IMR-90 (cell line): Measurements from ENCODE around the gene MB21D2. TPM values are rescaled to one million over a fixed set of nuclear protein-coding genes. Genes with fewer than 3 reads are reported as not detected.

Experiments
- ATAC-seq: fragments of 200-7000 bp; cut with Tn5 transposase; 2 replicates; pipeline ENCODE4 v1.9.1; 2020; ENCODE audit warnings: low read depth, mild to moderate bottlenecking, moderate library complexity
- BruUV-seq: library from RNA; stranded (reverse); fragments of 400-500 nt; replicated peaks from 2 replicates; lab custom pipeline; 2021; lab: Mats Ljungman, UMichigan
- CTCF ChIA-PET: fragments of 300-600 bp; formaldehyde crosslinking; extraction: SDS; loops from one replicate; lab custom pipeline; 2021; ENCODE audit warnings: antibody characterized with exemption; lab: Yijun Ruan, JAX
- POLR2A ChIA-PET: fragments of 300-600 bp; sonication (Branson Sonifier 250); formaldehyde crosslinking; loops from one replicate; lab custom pipeline; 2022; ENCODE audit warnings: antibody characterized with exemption; ENCODE audit not compliant: unreplicated experiment; lab: Charles Lee
- DNase-seq: peaks from one replicate; pipeline ENCODE4 v3.0.0; 2013
- H2AFZ ChIP-seq: replicated peaks from 2 replicates; pipeline ENCODE3; 2013; ENCODE audit warnings: low read length, mild to moderate bottlenecking; ENCODE audit not compliant: poor library complexity
- H2AK5ac ChIP-seq: 2 replicates; pipeline ENCODE4 v1.6.1; 2013; ENCODE audit warnings: low read depth, low read length, inconsistent platforms
- H2AK9ac ChIP-seq: replicated peaks from 2 replicates; pipeline ENCODE3; 2013; ENCODE audit warnings: mild to moderate bottlenecking, low read depth, low read length, moderate library complexity; ENCODE audit not compliant: poor library complexity
- H2BK120ac ChIP-seq: 2 replicates; pipeline ENCODE4 v1.6.1; 2013; ENCODE audit warnings: low read depth, low read length, inconsistent platforms
- H2BK15ac ChIP-seq: 3 replicates; pipeline ENCODE4 v1.6.1; 2013; ENCODE audit warnings: low read depth, low read length, inconsistent platforms
- H2BK20ac ChIP-seq: 2 replicates; pipeline ENCODE4 v1.6.1; 2013; ENCODE audit warnings: low read depth, mild to moderate bottlenecking, inconsistent platforms, low read length, moderate library complexity
- H2BK5ac ChIP-seq: 2 replicates; pipeline ENCODE4 v1.6.1; 2013; ENCODE audit warnings: mild to moderate bottlenecking, low read depth, low read length, inconsistent platforms; ENCODE audit not compliant: poor library complexity, severe bottlenecking
- H3K14ac ChIP-seq: replicated peaks from 2 replicates; pipeline ENCODE4 v1.6.1; 2013; ENCODE audit warnings: low read depth, low read length, inconsistent platforms
- H3K18ac ChIP-seq: 2 replicates; pipeline ENCODE4 v1.6.1; 2013; ENCODE audit warnings: low read depth, low read length, control low read depth
- H3K23ac ChIP-seq: 2 replicates; pipeline ENCODE4 v1.6.1; 2013; ENCODE audit warnings: low read depth, low read length, inconsistent platforms
- H3K27ac ChIP-seq: 2 replicates; pipeline ENCODE4 v1.5.1; 2013; ENCODE audit warnings: mild to moderate bottlenecking, control low read depth, low read length; ENCODE audit not compliant: insufficient read depth
- H3K27me3 ChIP-seq: 2 replicates; pipeline ENCODE4 v1.6.1; 2013; ENCODE audit warnings: low read length; ENCODE audit not compliant: control insufficient read depth, insufficient read depth
- H3K36me3 ChIP-seq: 2 replicates; pipeline ENCODE4 v1.6.1; 2013; ENCODE audit warnings: low read length, mixed read lengths; ENCODE audit not compliant: control insufficient read depth, insufficient read depth
- H3K4ac ChIP-seq: 2 replicates; pipeline ENCODE4 v1.6.1; 2013; ENCODE audit warnings: low read depth, low read length, inconsistent platforms
- H3K4me1 ChIP-seq: 2 replicates; pipeline ENCODE4 v1.6.1; 2013; ENCODE audit warnings: low read length, mixed read lengths; ENCODE audit not compliant: control insufficient read depth, insufficient read depth
- H3K4me2 ChIP-seq: 2 replicates; pipeline ENCODE4 v1.6.1; 2013; ENCODE audit warnings: low read depth, mild to moderate bottlenecking, control low read depth, low read length, moderate library complexity
- H3K4me3 ChIP-seq: 2 replicates; pipeline ENCODE4 v1.5.1; 2013; ENCODE audit warnings: low read depth, mild to moderate bottlenecking, control low read depth, low read length, moderate library complexity; ENCODE audit not compliant: insufficient read depth
- H3K56ac ChIP-seq: 2 replicates; pipeline ENCODE4 v1.6.1; 2013; ENCODE audit warnings: low read length, inconsistent platforms; ENCODE audit not compliant: insufficient read depth; ENCODE audit errors: extremely low read depth
- H3K79me1 ChIP-seq, 2 experiments: 2 replicates each; pipeline ENCODE4 v1.6.1; 2013; ENCODE audit warnings: low read length in 2 of 2, inconsistent platforms in 1 of 2, low read depth in 1 of 2
- H3K9ac ChIP-seq: 2 replicates; pipeline ENCODE4 v1.6.1; 2013; ENCODE audit warnings: low read depth, low read length, control low read depth
- H3K9me1 ChIP-seq: 2 replicates; pipeline ENCODE4 v1.6.1; 2013; ENCODE audit warnings: low read length, inconsistent platforms; ENCODE audit not compliant: insufficient read depth
- H3K9me3 ChIP-seq: 2 replicates; pipeline ENCODE4 v1.6.1; 2013; ENCODE audit warnings: low read length; ENCODE audit not compliant: control insufficient read depth, insufficient read depth
- H4K20me1 ChIP-seq: 2 replicates; pipeline ENCODE4 v1.6.1; 2013; ENCODE audit warnings: low read length, inconsistent platforms; ENCODE audit not compliant: insufficient read depth
- H4K5ac ChIP-seq: 2 replicates; pipeline ENCODE4 v1.6.1; 2013; ENCODE audit warnings: mild to moderate bottlenecking, low read depth, low read length, control low read depth
- H4K8ac ChIP-seq, 2 experiments: 2 replicates each; pipeline ENCODE4 v1.6.1; 2013; ENCODE audit warnings: low read depth in 2 of 2, low read length in 2 of 2, control low read depth in 1 of 2, inconsistent platforms in 1 of 2
- H4K91ac ChIP-seq: 2 replicates; pipeline ENCODE4 v1.6.1; 2013; ENCODE audit warnings: low read depth, low read length, inconsistent platforms; ENCODE audit not compliant: insufficient read depth
- BHLHE40 ChIP-seq: fragments of 150-350 bp; IDR thresholded peaks from 2 replicates; pipeline ENCODE4 v1.6.1; 2016; ENCODE audit warnings: mild to moderate bottlenecking, low read depth, low read length
- CEBPB ChIP-seq: IDR thresholded peaks from 2 replicates; pipeline ENCODE4 v1.6.1; 2012; ENCODE audit warnings: low read depth, low read length, improper control_type of control experiment
- CHD1 ChIP-seq: IDR thresholded peaks from 2 replicates; pipeline ENCODE4 v1.6.1; 2012; ENCODE audit warnings: low read depth, low read length, improper control_type of control experiment
- CTCF ChIP-seq: conservative IDR thresholded peaks from 2 replicates; pipeline ENCODE4 v1.5.1; 2012; ENCODE audit warnings: mild to moderate bottlenecking, low read depth, low read length, improper control_type of control experiment
- ELK1 ChIP-seq: fragments of 150-350 bp; IDR thresholded peaks from 2 replicates; pipeline ENCODE4 v1.6.1; 2016; ENCODE audit warnings: low read depth, mild to moderate bottlenecking, low read length, moderate library complexity, borderline replicate concordance
- FOS ChIP-seq: fragments of 150-350 bp; IDR thresholded peaks from 2 replicates; pipeline ENCODE4 v1.6.1; 2016; ENCODE audit warnings: low read depth, low read length
- MAFK ChIP-seq: IDR thresholded peaks from 2 replicates; pipeline ENCODE4 v1.6.1; 2012; ENCODE audit warnings: low read depth, low read length, improper control_type of control experiment
- MAZ ChIP-seq: IDR thresholded peaks from 2 replicates; pipeline ENCODE4 v1.6.1; 2012; ENCODE audit warnings: low read depth, mild to moderate bottlenecking, low read length, improper control_type of control experiment, moderate library complexity, borderline replicate concordance
- MXI1 ChIP-seq: IDR thresholded peaks from 2 replicates; pipeline ENCODE4 v1.6.1; 2012; ENCODE audit warnings: low read depth, mild to moderate bottlenecking, low read length, moderate library complexity, borderline replicate concordance
- NFE2L2 ChIP-seq: fragments of 150-350 bp; IDR thresholded peaks from 2 replicates; pipeline ENCODE4 v1.6.1; 2016; ENCODE audit warnings: low read depth, mild to moderate bottlenecking, low read length
- POLR2A ChIP-seq: IDR thresholded peaks from 2 replicates; pipeline ENCODE4 v1.6.1; 2012; ENCODE audit warnings: mild to moderate bottlenecking, low read depth, low read length
- RAD21 ChIP-seq: IDR thresholded peaks from 2 replicates; pipeline ENCODE4 v1.6.1; 2012; ENCODE audit warnings: low read length, improper control_type of control experiment
- RCOR1 ChIP-seq: IDR thresholded peaks from 2 replicates; pipeline ENCODE4 v1.6.1; 2012; ENCODE audit warnings: mild to moderate bottlenecking, low read length, improper control_type of control experiment; ENCODE audit not compliant: insufficient replicate concordance
- RFX5 ChIP-seq: IDR thresholded peaks from 2 replicates; pipeline ENCODE4 v1.8.0; 2012; ENCODE audit warnings: low read depth, mild to moderate bottlenecking, low read length, moderate library complexity
- SMC3 ChIP-seq: fragments of 150-350 bp; IDR thresholded peaks from 2 replicates; pipeline ENCODE4 v1.6.1; 2016; ENCODE audit warnings: low read depth, mild to moderate bottlenecking, antibody characterized with exemption, low read length, moderate library complexity
- USF2 ChIP-seq: fragments of 150-350 bp; IDR thresholded peaks from 2 replicates; pipeline ENCODE4 v1.6.1; 2017; ENCODE audit warnings: mild to moderate bottlenecking, antibody characterized with exemption, low read length, low read depth
- dilution Hi-C: fragments of 300-500 bp; cut with HindIII; formaldehyde crosslinking; loops from one replicate; pipeline ENCODE4 v1.14.3; 2018; ENCODE audit warnings: low sequenced_read_pairs; ENCODE audit not compliant: unreplicated experiment
- in situ Hi-C: fragments of 300-500 bp; cut with MboI; formaldehyde crosslinking; loops from 3 replicates; pipeline ENCODE4 v1.14.3; 2019; ENCODE audit warnings: low sequenced_read_pairs, inconsistent platforms, mixed read lengths
- intact Hi-C: fragments of 100-400 bp; cut with micrococcal nuclease; formaldehyde crosslinking; loops from 2 replicates; pipeline ENCODE4 v1.10.0; 2022
- polyA plus RNA-seq, 3 experiments: library from polyadenylated mRNA; depleted of rRNA; stranded (reverse); fragments of >200 nt; gene quantifications; 2 replicates each; pipeline ENCODE4 v1.2.3, GENCODE V29; 2012; ENCODE audit warnings: low replicate concordance in 1 of 3
- total RNA-seq: library from RNA; depleted of rRNA; stranded (reverse); fragments of >200 nt; gene quantifications from 2 replicates; pipeline ENCODE4 v1.2.3, GENCODE V29; 2012

MB21D2 gene
- total and polyA plus RNA-seq, 2 of the 4 experiments (the other 2 are of a cell fraction) = 13.6 to 44.8 TPM

- Histone ChIP-seq H2AFZ (no peak overlapping the region), H3K9ac (no peak overlapping the region), H3K18ac (no peak overlapping the region), H3K79me1 (no peaks in the 10 kb centered on the region; a peak in 2 of 4 replicates), H3K27ac (no peak overlapping the region), H3K36me3 (no peaks in the 10 kb centered on the region), H4K91ac (no peak overlapping the region), H3K4me3 (no peak overlapping the region), H4K20me1 (no peaks in the 10 kb centered on the region), H3K4me2 (no peak overlapping the region), H3K23ac (no peak overlapping the region), H3K4me1 (no peaks in the 10 kb centered on the region), H2BK20ac (no peak overlapping the region), H2BK120ac (no peak overlapping the region), H2AK5ac (no peak overlapping the region), H4K5ac (no peak overlapping the region), H3K14ac (no peak overlapping the region), H3K27me3 (no peaks in the 10 kb centered on the region), H3K56ac (no peak overlapping the region), H3K4ac (no peak overlapping the region), H2BK5ac (no peak overlapping the region), H4K8ac (no peak overlapping the region), H2BK15ac (no peak overlapping the region), H3K9me3 (no peaks in the 10 kb centered on the region), H2AK9ac (no peak overlapping the region), H3K9me1 (no peaks in the 10 kb centered on the region)
- DNase-seq = no peak
- TF ChIP-seq MAFK (no peak), CTCF (no peak), FOS (no peak), CHD1 (no peak), RCOR1 (no peak), RAD21 (no peak), MXI1 (no peak), SMC3 (no peak), NFE2L2 (no peak), CEBPB (no peak), USF2 (no peak), RFX5 (no peak), BHLHE40 (no peak), POLR2A (no peak), MAZ (no peak), ELK1 (no peak)
- no peak for ATAC-seq
- BruUV-seq = no TSS peak
- dilution Hi-C loops = no loop called here
- in situ Hi-C loops = no loop called here
- POLR2A ChIA-PET = no interaction called here
- intact Hi-C loops = no loop called here
- CTCF ChIA-PET = interaction anchor here (0.8 kb wide), 1 partner anchor 96 kb away, joined by 3 read pairs; no protein-coding TSS in a partner anchor
Measured at GRCh38 chr3:192921793-192922192, 4.1 kb upstream of the MB21D2 start.
